AG10803 (cell line): ENCODE data around the gene PTCD1.

Source experiments
- DNase-seq: peaks from one replicate; pipeline ENCODE4 v3.0.0; 2010; ENCODE audit warnings: low read depth
- H3K4me3 ChIP-seq: 2 replicates; pipeline ENCODE4 v1.5.1; 2011; ENCODE audit warnings: mild to moderate bottlenecking, low read length, control low read depth
- TF ChIP-seq, protein P1 (sequence below): conservative IDR thresholded peaks from 2 replicates; pipeline ENCODE4 v1.5.1; 2011; ENCODE audit warnings: mild to moderate bottlenecking, low read length, control low read depth, inconsistent platforms

Gene PTCD1

DNA sequence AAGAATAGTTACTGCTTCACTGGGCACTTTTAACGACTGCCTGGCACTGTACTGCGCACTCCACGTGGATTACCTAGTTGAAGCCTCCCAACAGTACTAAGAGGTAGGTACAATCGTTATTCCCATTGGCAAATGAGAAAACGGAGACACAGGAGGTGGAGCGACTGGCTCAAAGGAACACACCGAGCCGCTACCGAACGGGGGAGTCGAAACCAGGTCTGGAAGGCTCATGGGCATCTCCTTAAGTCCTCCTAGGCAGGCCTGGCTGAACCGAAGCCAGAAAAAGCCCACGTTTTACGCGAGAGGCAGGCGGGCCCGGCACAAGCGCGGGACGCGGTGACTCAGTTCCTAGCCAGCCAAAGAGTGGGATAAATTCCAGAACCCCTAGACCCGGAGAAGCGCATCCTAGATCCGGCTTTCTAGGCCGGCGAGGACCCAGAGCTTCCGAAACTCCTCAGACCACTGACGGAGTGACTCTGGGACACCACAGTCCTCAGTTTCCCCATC, 30.7 kb downstream of the PTCD1 start:
- peak overlapping the region; percentile 100 for H3K4me3 ChIP-seq
- TF ChIP-seq, protein P1, sequence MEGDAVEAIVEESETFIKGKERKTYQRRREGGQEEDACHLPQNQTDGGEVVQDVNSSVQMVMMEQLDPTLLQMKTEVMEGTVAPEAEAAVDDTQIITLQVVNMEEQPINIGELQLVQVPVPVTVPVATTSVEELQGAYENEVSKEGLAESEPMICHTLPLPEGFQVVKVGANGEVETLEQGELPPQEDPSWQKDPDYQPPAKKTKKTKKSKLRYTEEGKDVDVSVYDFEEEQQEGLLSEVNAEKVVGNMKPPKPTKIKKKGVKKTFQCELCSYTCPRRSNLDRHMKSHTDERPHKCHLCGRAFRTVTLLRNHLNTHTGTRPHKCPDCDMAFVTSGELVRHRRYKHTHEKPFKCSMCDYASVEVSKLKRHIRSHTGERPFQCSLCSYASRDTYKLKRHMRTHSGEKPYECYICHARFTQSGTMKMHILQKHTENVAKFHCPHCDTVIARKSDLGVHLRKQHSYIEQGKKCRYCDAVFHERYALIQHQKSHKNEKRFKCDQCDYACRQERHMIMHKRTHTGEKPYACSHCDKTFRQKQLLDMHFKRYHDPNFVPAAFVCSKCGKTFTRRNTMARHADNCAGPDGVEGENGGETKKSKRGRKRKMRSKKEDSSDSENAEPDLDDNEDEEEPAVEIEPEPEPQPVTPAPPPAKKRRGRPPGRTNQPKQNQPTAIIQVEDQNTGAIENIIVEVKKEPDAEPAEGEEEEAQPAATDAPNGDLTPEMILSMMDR: no peak
- DNase-seq: peak; percentile 82

DNA sequence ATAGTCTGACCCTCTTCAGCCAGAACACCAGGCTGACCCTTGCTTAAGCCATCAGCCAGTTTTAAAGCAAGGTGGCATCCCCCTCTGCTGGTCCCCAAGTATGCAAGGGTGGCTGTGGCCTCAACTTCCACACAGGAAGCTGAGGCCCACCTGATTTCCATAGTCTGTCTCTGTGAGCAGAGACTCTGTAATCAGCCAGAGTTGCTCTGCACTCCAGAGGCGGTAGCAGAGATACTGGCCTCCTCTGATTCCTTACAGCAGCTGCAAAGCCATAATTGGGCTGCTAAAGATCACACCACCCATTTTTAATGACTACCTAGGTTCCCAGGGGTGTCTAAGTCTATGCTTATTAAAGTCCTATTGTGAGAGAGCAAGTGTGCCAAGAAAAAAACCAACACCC, 32.0 kb downstream of the PTCD1 start:
- TF ChIP-seq, protein P1: no peak
- no peak for DNase-seq
- H3K4me3 ChIP-seq: peak overlapping the region; percentile 6; the same call in 1 of the 2 replicates

DNA sequence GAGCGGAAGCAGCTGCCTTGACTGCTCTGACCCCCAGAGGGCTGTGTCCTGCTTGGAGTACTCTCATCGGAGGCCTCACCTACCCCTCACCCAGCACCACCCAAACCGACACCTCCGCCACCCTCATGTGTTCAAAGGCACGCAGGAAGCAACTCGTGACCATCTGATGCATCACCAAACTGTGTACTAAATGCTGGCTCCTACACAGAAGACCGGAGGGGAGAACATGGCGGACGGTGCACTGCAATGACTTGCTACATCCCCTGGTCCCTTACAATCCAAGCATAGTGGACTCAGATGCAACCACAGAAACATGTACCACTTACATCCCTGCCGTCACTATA, 33.6 kb downstream of the PTCD1 start:
- TF ChIP-seq, protein P1: no peak
- DNase-seq: no peak
- H3K4me3 ChIP-seq: no peak overlapping the region

DNA sequence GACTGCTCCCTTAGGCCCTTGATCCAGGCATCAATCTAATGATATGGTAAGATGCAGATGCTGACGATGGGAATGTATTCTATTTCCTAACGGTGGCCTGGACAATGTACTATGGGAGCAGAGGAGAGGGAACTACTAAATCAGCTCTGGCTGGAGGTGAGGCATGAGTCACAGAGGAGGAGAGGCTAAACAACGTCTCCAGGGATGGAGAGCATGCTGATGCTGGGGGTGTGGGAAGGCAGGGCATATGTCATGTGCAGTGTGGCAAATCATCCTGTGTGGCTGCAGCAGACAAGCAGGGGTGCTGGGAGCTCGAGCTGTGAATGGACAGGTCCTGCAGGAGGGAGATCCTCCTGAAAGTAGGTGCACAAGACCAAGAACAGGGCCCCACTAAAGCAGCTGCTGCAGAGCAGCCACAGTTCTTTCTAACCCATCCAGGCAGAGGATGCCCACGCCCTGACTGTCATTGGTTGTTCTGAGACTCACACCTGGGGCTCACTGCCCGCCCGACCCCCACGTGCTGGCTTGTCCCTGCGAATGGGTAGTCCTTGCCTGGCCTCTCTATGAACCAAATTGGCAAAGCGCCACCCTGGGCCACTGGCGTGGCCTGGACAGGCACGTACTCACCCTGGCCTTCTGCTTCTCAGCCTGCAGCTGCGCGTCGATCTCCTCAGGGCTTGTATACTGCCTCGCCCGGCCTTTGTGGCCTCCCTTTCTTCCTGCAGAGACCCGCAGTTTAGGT, 34.2 kb downstream of the PTCD1 start:
- DNase-seq: no peak

DNA sequence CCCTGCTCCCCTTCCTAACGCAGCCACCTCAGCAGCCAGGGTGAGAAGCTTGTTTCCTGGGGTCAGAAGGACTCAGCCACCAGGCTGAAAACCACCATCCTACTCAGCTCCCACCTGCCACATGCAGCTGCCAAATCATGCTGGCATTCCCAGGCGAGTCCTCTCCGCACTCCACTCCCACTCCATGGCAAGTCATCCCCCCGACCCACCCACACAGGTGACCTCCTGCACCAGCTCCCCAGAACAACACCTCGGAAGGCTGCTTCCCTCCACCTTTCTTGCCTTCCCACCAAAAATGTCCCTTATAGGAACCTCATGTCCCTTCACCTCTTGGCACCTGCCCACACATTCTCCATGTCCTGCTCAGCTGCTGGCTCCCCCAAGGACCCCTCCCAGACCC, 34.8 kb downstream of the PTCD1 start:
- no peak overlapping the region for H3K4me3 ChIP-seq
- TF ChIP-seq, protein P1: no peak
- no peak for DNase-seq

More for the DNA sequence above, 34.2 kb downstream of the PTCD1 start:
- no peak overlapping the region for H3K4me3 ChIP-seq
- TF ChIP-seq, protein P1: no peak

DNA sequence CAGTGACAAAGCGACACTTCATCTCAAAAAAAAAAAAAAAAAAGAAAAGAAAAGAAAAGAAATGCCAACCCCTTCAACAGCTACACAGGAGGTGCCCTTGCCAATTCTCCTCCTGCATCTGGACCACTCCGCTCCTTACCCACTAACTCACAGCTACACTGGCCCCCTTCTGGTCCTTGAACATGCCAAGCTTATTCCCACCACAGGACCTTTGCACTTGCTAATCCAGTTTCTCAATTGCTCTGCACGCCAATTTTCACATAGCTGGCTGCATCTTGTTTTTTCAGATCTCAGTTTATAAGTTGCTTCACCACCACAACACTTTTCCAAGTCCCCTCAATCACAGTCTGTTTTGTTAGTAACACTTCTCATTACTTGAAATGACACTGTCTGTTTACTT, 35.7 kb downstream of the PTCD1 start:
- DNase-seq: no peak

DNA sequence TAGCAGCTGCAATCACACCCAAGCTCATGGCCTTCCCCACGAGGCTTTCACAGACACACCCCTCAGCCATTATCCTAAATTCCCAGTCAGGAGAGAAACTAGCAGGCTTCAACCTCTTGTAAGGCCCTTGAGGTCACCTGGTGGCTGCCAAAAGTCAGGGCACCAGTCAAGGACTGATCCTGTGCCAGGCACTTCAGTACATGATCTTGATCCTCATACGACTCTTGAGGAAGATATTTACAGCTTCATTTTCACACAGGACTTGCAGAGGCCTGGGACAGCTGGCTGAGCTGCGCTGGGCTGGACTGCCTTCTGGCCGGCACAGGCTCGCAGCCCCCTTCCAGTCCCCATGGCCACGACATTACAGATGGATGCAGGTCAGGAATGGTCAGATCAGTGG, 39.0 kb downstream of the PTCD1 start:
- TF ChIP-seq, protein P1: no peak
- no peak for DNase-seq
- H3K4me3 ChIP-seq: no peak overlapping the region

More for the DNA sequence above, 35.7 kb downstream of the PTCD1 start:
- TF ChIP-seq, protein P1: no peak
- H3K4me3 ChIP-seq: no peak overlapping the region
